Brain microvascular endothelial cell (primary cell): ENCODE results near the gene CAST.

Source experiments
- DNase-seq: peaks from one replicate; pipeline ENCODE4 v3.0.0-alpha.2; 2020
- H3K27ac ChIP-seq: fragments of 250-450 bp; sonication (Bioruptor Pico); 2 replicates; pipeline ENCODE4 v1.5.1; 2020; ENCODE audit warnings: mild to moderate bottlenecking, moderate library complexity
- H3K27me3 ChIP-seq: fragments of 250-450 bp; sonication (Bioruptor Pico); replicated peaks from 2 replicates; pipeline ENCODE4 v1.5.1; 2020; ENCODE audit warnings: mild to moderate bottlenecking
- H3K36me3 ChIP-seq: fragments of 250-450 bp; sonication (Bioruptor Pico); replicated peaks from 2 replicates; pipeline ENCODE4 v1.5.1; 2020; ENCODE audit warnings: mild to moderate bottlenecking
- H3K4me3 ChIP-seq: 2 replicates; pipeline ENCODE4 v1.5.1; 2011; ENCODE audit warnings: low read depth, mild to moderate bottlenecking, control low read depth, low read length, moderate library complexity
- in situ Hi-C: cut with HindIII; loops from 2 replicates; pipeline ENCODE4 v1.10.0; 2017; ENCODE audit warnings: low sequenced_read_pairs, low pct_ligation_motif_present
- TF ChIP-seq, protein P1 (sequence below): IDR thresholded peaks from 2 replicates; pipeline ENCODE4 v1.5.1; 2011; ENCODE audit warnings: low read depth, mild to moderate bottlenecking, moderate library complexity, low read length, control low read depth, inconsistent platforms; ENCODE audit errors: missing control alignments

The CAST gene

DNA sequence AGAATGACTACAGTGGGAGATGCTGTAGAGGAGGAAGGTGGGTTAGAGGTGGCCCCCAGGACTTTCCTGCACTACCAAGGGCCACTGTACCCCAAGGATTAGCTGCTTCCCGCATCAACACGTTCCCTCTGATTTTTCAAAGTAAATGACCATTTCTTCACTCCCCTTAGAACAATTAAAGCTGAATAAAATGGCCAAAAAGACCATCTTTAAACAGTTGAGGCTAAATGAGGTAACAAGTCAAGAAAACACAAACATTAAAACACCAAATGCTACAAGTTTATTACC, 146.3 kb downstream of the CAST start:
- TF ChIP-seq, protein P1, sequence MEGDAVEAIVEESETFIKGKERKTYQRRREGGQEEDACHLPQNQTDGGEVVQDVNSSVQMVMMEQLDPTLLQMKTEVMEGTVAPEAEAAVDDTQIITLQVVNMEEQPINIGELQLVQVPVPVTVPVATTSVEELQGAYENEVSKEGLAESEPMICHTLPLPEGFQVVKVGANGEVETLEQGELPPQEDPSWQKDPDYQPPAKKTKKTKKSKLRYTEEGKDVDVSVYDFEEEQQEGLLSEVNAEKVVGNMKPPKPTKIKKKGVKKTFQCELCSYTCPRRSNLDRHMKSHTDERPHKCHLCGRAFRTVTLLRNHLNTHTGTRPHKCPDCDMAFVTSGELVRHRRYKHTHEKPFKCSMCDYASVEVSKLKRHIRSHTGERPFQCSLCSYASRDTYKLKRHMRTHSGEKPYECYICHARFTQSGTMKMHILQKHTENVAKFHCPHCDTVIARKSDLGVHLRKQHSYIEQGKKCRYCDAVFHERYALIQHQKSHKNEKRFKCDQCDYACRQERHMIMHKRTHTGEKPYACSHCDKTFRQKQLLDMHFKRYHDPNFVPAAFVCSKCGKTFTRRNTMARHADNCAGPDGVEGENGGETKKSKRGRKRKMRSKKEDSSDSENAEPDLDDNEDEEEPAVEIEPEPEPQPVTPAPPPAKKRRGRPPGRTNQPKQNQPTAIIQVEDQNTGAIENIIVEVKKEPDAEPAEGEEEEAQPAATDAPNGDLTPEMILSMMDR: no peak
- H3K4me3 ChIP-seq: peak overlapping the region; percentile 82

DNA sequence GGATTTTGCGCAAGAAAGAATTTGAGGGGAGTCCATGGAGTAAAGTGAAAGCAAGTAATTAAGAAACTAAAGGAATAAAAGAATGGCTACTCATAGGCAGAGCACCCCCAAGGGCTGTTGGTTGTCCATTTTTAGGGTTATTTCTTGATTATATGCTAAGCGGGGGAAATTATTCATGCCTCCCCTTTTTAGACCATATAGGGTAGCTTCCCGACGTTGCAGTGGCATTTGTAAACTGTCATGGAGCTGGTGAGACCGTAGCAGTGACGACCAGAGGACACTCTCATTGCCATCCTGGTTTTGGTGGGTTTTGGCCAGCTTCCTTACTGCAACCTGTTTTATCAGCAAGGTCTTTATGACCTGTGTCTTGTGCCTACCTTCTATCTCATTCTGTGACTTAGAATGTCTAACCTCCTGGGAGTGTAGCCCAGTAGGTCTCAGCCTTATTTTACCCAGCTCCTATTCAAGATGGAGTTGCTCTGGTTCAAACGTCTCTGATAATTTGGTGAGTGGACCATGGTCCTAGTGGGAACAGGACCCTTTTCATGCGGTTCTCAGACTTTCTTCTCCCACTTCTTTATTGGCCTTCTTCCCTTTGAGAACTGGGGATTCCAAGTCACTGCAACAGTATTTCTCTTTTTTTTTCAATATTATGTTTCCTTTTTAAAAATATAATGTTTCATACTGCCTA, 146.8 kb downstream of the CAST start:
- H3K27ac ChIP-seq: no peak overlapping the region
- no peak for DNase-seq
- H3K4me3 ChIP-seq: no peak overlapping the region
- TF ChIP-seq, protein P1: no peak
- no peaks in the 10 kb centered on the region for H3K36me3 ChIP-seq
- no peaks in the 10 kb centered on the region for H3K27me3 ChIP-seq
- in situ Hi-C loops: no loop called here

More for the DNA sequence above, 146.3 kb downstream of the CAST start:
- no peaks in the 10 kb centered on the region for H3K27me3 ChIP-seq
- in situ Hi-C loops: no loop called here
- peak overlapping the region; percentile 94 for H3K27ac ChIP-seq
- no peak for DNase-seq
- H3K36me3 ChIP-seq: no peaks in the 10 kb centered on the region

DNA sequence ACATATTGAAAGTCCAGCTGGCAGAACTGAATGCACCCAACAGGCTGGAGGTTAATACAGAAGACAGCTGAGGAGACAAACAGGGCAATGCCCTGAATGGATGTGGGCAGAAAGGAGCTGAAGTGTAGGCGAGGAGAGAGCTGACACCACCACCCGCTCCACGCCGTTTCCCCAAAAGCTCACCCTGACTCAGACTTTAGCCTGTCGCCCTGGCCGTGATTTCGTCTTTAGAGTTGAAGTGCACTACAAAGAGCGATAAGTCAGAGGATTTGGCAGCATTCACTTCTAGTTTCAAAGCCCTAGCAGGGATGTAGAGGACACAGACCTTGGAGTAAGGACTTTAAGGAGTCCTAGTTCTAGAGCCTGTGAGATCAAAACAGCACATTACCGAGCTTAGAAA, 147.7 kb downstream of the CAST start:
- TF ChIP-seq, protein P1: no peak
- Histone ChIP-seq H3K36me3 (no peaks in the 10 kb centered on the region), H3K27ac (no peak overlapping the region), H3K4me3 (no peak overlapping the region), H3K27me3 (no peaks in the 10 kb centered on the region)
- no peak for DNase-seq
- in situ Hi-C loops: no loop called here

DNA sequence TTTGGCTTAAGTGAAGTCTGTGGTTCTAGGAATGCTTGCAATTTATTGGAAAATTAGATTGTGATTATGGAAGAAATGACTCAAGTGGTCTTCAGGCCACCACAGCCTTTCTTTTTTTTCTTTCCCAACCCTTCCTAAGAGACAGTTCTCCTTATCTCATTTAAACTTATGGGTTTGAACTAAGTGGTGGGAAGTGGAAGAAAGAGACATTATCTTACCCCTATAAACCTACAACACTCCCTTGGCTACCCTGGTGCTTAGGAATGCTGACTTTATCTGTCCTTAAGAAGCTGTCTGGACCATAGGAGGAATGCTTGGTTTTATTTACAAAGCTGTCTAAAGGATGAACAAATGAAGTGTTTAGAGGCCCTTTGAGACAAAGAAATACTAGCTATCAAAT, 150.7 kb downstream of the CAST start:
- Histone ChIP-seq H3K36me3 (no peaks in the 10 kb centered on the region), H3K4me3 (no peak overlapping the region), H3K27ac (no peak overlapping the region), H3K27me3 (no peaks in the 10 kb centered on the region)
- DNase-seq: no peak
- in situ Hi-C loops: no loop called here
- TF ChIP-seq, protein P1: no peak

DNA sequence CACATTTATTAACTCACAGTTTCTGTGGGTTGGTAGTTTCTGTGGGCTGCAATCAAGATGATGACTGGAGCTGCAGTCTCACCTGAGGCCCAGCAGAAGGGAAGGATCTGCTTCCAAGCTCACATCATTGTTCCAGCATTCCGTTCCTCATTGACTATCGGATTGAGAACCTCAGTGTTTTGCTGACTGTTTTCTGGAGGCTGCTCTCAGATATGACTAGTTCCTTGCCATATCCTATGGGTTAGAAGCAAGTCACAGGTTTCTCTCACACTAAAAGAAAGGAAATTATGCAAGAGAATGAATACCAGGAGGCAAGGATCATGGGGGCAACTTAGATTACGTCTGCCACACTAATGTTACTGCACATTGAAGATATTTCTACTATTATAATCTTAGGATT, 151.9 kb downstream of the CAST start:
- Histone ChIP-seq H3K4me3 (no peak overlapping the region), H3K27ac (no peak overlapping the region), H3K27me3 (no peaks in the 10 kb centered on the region), H3K36me3 (no peaks in the 10 kb centered on the region)
- TF ChIP-seq, protein P1: no peak
- no peak for DNase-seq
- in situ Hi-C loops: no loop called here

DNA sequence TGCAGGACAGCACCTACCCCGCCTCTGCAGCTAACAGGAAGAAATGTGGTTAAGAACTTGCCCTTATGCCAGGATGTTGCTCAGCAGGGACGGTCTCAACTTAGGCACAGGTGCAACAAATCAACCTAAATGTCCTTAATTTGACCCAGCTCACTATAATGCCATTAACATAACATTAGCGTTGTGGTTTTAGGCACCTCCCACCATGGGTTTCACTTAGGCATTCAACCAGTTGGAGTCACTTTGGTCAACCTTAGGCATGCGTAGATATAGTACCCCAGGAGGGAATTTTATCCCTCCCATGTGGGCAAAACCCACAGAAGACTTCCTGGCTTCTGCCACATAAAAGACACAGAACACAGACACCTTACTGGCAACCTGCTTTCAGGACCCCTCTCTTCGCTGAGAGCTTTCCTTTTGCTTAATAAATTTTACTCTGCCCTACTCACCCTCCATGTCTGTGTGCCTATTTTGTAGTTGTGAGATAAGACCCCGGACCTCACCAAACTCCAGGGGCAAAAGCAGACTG, 154.3 kb downstream of the CAST start:
- H3K27me3 ChIP-seq: no peaks in the 10 kb centered on the region
- no peak overlapping the region for H3K27ac ChIP-seq
- H3K36me3 ChIP-seq: no peaks in the 10 kb centered on the region
- TF ChIP-seq, protein P1: no peak
- no peak for DNase-seq
- in situ Hi-C loops: no loop called here
- H3K4me3 ChIP-seq: no peak overlapping the region
